Measurements from ENCODE around the gene KAT6B. TPM values are rescaled to one million over a fixed set of nuclear protein-coding genes. Genes with fewer than 3 reads are reported as not detected.

KAT6B gene
- total RNA-seq, 1 donor from 2014 or later = 21.7 TPM

DNA sequence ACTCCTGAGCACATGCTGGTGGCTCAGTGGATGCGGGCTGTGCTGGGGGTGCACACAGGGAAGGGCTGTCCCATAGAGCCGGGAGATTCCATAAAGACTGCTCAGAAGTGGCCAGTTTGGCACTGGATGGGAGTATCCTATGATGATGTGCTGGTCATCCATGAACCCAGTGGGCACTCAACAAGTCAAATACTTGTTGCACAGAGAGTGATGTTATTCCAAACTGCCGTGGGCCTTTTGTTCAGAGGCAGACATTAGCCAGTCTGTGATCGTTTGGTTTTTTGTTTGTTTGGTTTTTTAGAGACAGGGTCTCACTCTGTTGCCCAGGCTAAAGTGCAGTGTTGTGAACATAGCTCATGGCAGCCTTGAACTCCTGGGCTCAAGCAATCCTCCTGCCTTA, 254.2 kb downstream of the KAT6B start:
- no peak for DNase-seq (ENCODE audit: low read depth)

DNA sequence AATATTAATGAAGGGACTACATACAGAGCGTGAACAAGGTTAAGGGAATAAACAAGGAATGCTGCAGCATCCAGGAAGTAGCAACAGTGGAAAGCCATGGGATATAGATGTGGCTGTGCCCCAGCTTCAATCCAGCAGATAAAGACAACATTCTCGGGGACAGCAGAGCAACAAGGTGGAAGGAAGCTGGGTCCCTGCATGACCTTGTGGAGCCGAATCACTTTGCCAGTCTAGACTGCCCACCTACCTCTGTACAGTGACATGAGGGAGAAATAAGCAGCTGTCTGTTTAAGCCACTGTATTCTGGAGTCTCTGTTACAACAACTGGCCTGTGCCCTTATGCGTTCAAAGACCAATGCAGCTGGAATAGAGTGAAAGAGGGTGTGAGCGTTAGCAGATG, 255.0 kb downstream of the KAT6B start:
- FAIRE-seq (no peak), DNase-seq (ENCODE audit: low read depth) (no peak)
- no peak for TF ChIP-seq EZH2 (IDR thresholded peaks at IDR 0.05; ENCODE audit: insufficient read depth, low read length)
- TF ChIP-seq, protein P1, sequence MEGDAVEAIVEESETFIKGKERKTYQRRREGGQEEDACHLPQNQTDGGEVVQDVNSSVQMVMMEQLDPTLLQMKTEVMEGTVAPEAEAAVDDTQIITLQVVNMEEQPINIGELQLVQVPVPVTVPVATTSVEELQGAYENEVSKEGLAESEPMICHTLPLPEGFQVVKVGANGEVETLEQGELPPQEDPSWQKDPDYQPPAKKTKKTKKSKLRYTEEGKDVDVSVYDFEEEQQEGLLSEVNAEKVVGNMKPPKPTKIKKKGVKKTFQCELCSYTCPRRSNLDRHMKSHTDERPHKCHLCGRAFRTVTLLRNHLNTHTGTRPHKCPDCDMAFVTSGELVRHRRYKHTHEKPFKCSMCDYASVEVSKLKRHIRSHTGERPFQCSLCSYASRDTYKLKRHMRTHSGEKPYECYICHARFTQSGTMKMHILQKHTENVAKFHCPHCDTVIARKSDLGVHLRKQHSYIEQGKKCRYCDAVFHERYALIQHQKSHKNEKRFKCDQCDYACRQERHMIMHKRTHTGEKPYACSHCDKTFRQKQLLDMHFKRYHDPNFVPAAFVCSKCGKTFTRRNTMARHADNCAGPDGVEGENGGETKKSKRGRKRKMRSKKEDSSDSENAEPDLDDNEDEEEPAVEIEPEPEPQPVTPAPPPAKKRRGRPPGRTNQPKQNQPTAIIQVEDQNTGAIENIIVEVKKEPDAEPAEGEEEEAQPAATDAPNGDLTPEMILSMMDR (IDR thresholded peaks at IDR 0.05; ENCODE audit: insufficient read depth, low read depth, low read length) = no peak

More for the DNA sequence above, 254.2 kb downstream of the KAT6B start:
- Mint-ChIP-seq H3K4me3 (ENCODE audit: unreplicated experiment) (no peak overlapping the region), H3K9me3 (ENCODE audit: unreplicated experiment) (peaks cover 2% of the 10 kb centered on the region), H3K36me3 (ENCODE audit: low read depth, unreplicated experiment) (no peaks in the 10 kb centered on the region), H3K27me3 (ENCODE audit: low read depth, unreplicated experiment) (peaks cover under 1% of the 10 kb centered on the region), H3K27ac (ENCODE audit: unreplicated experiment) (no peak overlapping the region), H3K4me1 (ENCODE audit: low read depth, unreplicated experiment) (peaks cover 4% of the 10 kb centered on the region)
- H3K9ac ChIP-seq (ENCODE audit: low read length) = no peak overlapping the region
- H3K9me3 ChIP-seq (ENCODE audit: insufficient read depth, low read depth, low read length) = no peaks in the 10 kb centered on the region
- H3K4me3 ChIP-seq (ENCODE audit: insufficient read depth, low read depth, low read length) = no peak overlapping the region
- TF ChIP-seq, protein P1 (IDR thresholded peaks at IDR 0.05; ENCODE audit: insufficient read depth, low read depth, low read length) = no peak
- TF ChIP-seq EZH2 (IDR thresholded peaks at IDR 0.05; ENCODE audit: insufficient read depth, low read length) = no peak
- H4K20me1 ChIP-seq (ENCODE audit: insufficient read depth, low read length) = no peaks in the 10 kb centered on the region
- no peak overlapping the region for H3K4me2 ChIP-seq (ENCODE audit: low read length)
- H3K27ac ChIP-seq (ENCODE audit: low read depth, low read length) = no peak overlapping the region
- no peak overlapping the region for H2AFZ ChIP-seq (ENCODE audit: low read depth, low read length)
- no peaks in the 10 kb centered on the region for H3K79me2 ChIP-seq (ENCODE audit: insufficient read depth, low read length)
- no peaks in the 10 kb centered on the region for H3K4me1 ChIP-seq (ENCODE audit: insufficient read depth, low read length)
- no peaks in the 10 kb centered on the region for H3K27me3 ChIP-seq (ENCODE audit: insufficient read depth, low read length)
- FAIRE-seq = no peak
- H3K36me3 ChIP-seq (ENCODE audit: insufficient read depth, low read length) = no peaks in the 10 kb centered on the region

More for the DNA sequence above, 255.0 kb downstream of the KAT6B start:
- Histone ChIP-seq H3K4me1 (ENCODE audit: insufficient read depth, low read length) (no peaks in the 10 kb centered on the region), H3K27me3 (ENCODE audit: insufficient read depth, low read length) (no peaks in the 10 kb centered on the region), H3K4me3 (ENCODE audit: insufficient read depth, low read depth, low read length) (no peak overlapping the region), H3K9ac (ENCODE audit: low read length) (no peak overlapping the region), H2AFZ (ENCODE audit: low read depth, low read length) (no peak overlapping the region), H3K27ac (ENCODE audit: low read depth, low read length) (no peak overlapping the region), H4K20me1 (ENCODE audit: insufficient read depth, low read length) (no peaks in the 10 kb centered on the region), H3K9me3 (ENCODE audit: insufficient read depth, low read depth, low read length) (no peaks in the 10 kb centered on the region), H3K4me2 (ENCODE audit: low read length) (no peak overlapping the region), H3K36me3 (ENCODE audit: insufficient read depth, low read length) (no peaks in the 10 kb centered on the region), H3K79me2 (ENCODE audit: insufficient read depth, low read length) (no peaks in the 10 kb centered on the region)
- peaks cover 2% of the 10 kb centered on the region for H3K27me3 Mint-ChIP-seq (ENCODE audit: low read depth, unreplicated experiment)
- peaks cover 2% of the 10 kb centered on the region for H3K9me3 Mint-ChIP-seq (ENCODE audit: unreplicated experiment)
- H3K4me1 Mint-ChIP-seq (ENCODE audit: low read depth, unreplicated experiment) = peaks cover 4% of the 10 kb centered on the region
- H3K4me3 Mint-ChIP-seq (ENCODE audit: unreplicated experiment) = no peak overlapping the region
- H3K27ac Mint-ChIP-seq (ENCODE audit: unreplicated experiment) = no peak overlapping the region
- H3K36me3 Mint-ChIP-seq (ENCODE audit: low read depth, unreplicated experiment) = no peaks in the 10 kb centered on the region

Measured in astrocyte (in vitro differentiated cells and primary cell).